ENCODE data around the gene TRIM15. TPM values are rescaled to one million over a fixed set of nuclear protein-coding genes. Genes with fewer than 3 reads are reported as not detected.

The TRIM15 gene
- total RNA-seq, 1 experiment from 2014 or later, result 0.35 TPM

DNA sequence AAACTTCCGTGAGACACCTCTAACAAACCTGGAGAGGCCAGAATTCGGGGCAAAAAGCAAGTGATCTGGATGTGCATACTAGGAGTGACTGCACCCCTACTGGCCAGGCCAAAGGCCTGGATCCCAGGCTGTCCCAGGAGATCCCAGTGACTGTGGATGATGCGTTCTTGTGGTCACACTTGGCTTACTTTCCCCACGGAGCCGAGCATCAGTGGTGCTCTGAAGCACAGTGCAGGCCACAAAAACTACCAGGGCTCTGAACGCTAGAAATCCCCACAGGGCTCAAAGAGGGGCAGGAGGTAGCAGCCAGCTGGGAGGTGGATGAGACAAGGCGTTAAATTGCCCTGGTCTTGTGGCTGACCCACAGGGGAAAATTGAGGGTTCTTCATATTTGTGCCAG is 42.8 kb downstream of the TRIM15 start:
- Mint-ChIP-seq H3K36me3 (no peaks in the 10 kb centered on the region; the same call in 1 of the 2 replicates), H3K27ac (no peak overlapping the region), H3K27me3 (ENCODE audit: low read depth) (peaks cover 3% of the 10 kb centered on the region; the same call in 1 of the 2 replicates), H3K4me3 (no peak overlapping the region), H3K9me3 (no peaks in the 10 kb centered on the region), H3K4me1 (peaks cover 72% of the 10 kb centered on the region)
- ATAC-seq, result no peak
- ChIA-PET POLR2A (no interaction called here), CTCF (interaction anchor here (1.2 to 2.5 kb wide), 3 partner anchors 12 to 75 kb away, joined by 3 to 14 read pairs (median 7); no protein-coding TSS in a partner anchor)
- no peak for TF ChIP-seq SMAD3 (CRISPR knock-in tag; IDR thresholded peaks at IDR 0.05; ENCODE audit: borderline replicate concordance)
- TF ChIP-seq FOXK1 (CRISPR knock-in tag; IDR thresholded peaks at IDR 0.05), result no peak
- no peak for TF ChIP-seq RELA (CRISPR knock-in tag; IDR thresholded peaks at IDR 0.05; ENCODE audit: borderline replicate concordance)
- TF ChIP-seq PRRX2 (CRISPR knock-in tag; IDR thresholded peaks at IDR 0.05), result no peak
- TF ChIP-seq JAZF1 (CRISPR knock-in tag; IDR thresholded peaks at IDR 0.05), result no peak
- TF ChIP-seq, protein P1, sequence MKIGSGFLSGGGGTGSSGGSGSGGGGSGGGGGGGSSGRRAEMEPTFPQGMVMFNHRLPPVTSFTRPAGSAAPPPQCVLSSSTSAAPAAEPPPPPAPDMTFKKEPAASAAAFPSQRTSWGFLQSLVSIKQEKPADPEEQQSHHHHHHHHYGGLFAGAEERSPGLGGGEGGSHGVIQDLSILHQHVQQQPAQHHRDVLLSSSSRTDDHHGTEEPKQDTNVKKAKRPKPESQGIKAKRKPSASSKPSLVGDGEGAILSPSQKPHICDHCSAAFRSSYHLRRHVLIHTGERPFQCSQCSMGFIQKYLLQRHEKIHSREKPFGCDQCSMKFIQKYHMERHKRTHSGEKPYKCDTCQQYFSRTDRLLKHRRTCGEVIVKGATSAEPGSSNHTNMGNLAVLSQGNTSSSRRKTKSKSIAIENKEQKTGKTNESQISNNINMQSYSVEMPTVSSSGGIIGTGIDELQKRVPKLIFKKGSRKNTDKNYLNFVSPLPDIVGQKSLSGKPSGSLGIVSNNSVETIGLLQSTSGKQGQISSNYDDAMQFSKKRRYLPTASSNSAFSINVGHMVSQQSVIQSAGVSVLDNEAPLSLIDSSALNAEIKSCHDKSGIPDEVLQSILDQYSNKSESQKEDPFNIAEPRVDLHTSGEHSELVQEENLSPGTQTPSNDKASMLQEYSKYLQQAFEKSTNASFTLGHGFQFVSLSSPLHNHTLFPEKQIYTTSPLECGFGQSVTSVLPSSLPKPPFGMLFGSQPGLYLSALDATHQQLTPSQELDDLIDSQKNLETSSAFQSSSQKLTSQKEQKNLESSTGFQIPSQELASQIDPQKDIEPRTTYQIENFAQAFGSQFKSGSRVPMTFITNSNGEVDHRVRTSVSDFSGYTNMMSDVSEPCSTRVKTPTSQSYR (CRISPR knock-in tag; IDR thresholded peaks at IDR 0.05), result no peak
- no peak for TF ChIP-seq ATF1 (CRISPR knock-in tag; IDR thresholded peaks at IDR 0.05)
- TF ChIP-seq, protein P2, sequence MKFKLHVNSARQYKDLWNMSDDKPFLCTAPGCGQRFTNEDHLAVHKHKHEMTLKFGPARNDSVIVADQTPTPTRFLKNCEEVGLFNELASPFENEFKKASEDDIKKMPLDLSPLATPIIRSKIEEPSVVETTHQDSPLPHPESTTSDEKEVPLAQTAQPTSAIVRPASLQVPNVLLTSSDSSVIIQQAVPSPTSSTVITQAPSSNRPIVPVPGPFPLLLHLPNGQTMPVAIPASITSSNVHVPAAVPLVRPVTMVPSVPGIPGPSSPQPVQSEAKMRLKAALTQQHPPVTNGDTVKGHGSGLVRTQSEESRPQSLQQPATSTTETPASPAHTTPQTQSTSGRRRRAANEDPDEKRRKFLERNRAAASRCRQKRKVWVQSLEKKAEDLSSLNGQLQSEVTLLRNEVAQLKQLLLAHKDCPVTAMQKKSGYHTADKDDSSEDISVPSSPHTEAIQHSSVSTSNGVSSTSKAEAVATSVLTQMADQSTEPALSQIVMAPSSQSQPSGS (CRISPR knock-in tag; IDR thresholded peaks at IDR 0.05; ENCODE audit: borderline replicate concordance, low read depth), result no peak
- no peak for TF ChIP-seq IRF2 (CRISPR knock-in tag; IDR thresholded peaks at IDR 0.05; ENCODE audit: borderline replicate concordance, low read depth)
- TF ChIP-seq ZNF317 (CRISPR knock-in tag; IDR thresholded peaks at IDR 0.05; ENCODE audit: borderline replicate concordance, low read depth), result no peak
- TF ChIP-seq ZNF121 (CRISPR knock-in tag; IDR thresholded peaks at IDR 0.05), result no peak
- TF ChIP-seq, protein P3, sequence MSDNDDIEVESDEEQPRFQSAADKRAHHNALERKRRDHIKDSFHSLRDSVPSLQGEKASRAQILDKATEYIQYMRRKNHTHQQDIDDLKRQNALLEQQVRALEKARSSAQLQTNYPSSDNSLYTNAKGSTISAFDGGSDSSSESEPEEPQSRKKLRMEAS (CRISPR knock-in tag; IDR thresholded peaks at IDR 0.05), result no peak
- TF ChIP-seq ELF4 (CRISPR knock-in tag; IDR thresholded peaks at IDR 0.05; ENCODE audit: low read depth), result no peak
- no peak for TF ChIP-seq CREB1 (CRISPR knock-in tag; IDR thresholded peaks at IDR 0.05)
- no peak for DNase-seq (ENCODE audit: low spot score)

DNA sequence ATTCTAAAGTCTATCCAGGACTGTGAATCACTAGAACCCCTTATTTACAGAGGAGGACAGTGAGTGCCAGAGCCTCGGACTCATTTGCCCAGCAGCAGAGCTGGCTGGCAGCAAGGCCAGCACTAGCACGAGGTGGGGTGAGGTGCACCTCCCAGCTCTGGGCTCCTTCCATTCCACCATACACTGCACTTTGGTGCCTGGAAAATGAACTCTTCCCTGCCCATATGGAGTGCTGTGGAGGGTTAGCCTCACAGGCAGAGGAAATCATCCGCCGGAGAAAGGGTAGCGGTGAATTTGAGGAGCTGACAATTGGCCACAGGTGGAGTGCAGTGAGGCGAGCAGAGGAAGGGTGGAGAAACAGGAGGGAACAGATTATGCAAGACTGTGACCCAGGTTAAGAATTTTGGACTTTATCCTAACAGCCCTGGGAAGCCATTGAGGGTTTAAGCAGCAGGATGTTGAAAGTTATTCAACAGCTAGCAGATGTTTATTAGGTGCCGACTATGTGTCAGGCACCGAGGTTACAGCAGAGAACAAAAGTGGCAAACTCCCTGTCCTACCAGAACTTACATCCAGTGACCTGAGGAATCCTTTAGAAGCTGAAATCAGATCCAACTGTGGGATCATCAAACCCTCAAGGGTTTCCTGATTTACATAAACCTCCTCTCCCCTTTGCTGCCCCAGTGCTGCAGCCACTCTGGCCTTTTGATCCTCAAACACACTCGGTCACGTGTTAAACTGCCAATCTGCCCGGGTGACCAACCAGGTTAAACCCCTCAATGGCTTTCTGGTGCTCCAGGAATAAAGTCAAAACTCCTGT is 43.7 kb downstream of the TRIM15 start:
- ATAC-seq (peak; percentile 79), DNase-seq (ENCODE audit: low spot score) (no peak)
- ChIA-PET CTCF (interaction anchor here (0.8 to 2.5 kb wide), 3 partner anchors 11 to 105 kb away, joined by 4 to 14 read pairs (median 7); no protein-coding TSS in a partner anchor), POLR2A (no interaction called here)
- Mint-ChIP-seq H3K27me3 (ENCODE audit: low read depth) (peaks cover 3% of the 10 kb centered on the region; the same call in 1 of the 2 replicates), H3K4me3 (peak overlapping the region; percentile 12), H3K4me1 (peaks cover 72% of the 10 kb centered on the region), H3K9me3 (no peaks in the 10 kb centered on the region), H3K27ac (peak overlapping the region; percentile 93; the same call in 1 of the 2 replicates), H3K36me3 (no peaks in the 10 kb centered on the region; the same call in 1 of the 2 replicates)
- TF ChIP-seq, protein P4, sequence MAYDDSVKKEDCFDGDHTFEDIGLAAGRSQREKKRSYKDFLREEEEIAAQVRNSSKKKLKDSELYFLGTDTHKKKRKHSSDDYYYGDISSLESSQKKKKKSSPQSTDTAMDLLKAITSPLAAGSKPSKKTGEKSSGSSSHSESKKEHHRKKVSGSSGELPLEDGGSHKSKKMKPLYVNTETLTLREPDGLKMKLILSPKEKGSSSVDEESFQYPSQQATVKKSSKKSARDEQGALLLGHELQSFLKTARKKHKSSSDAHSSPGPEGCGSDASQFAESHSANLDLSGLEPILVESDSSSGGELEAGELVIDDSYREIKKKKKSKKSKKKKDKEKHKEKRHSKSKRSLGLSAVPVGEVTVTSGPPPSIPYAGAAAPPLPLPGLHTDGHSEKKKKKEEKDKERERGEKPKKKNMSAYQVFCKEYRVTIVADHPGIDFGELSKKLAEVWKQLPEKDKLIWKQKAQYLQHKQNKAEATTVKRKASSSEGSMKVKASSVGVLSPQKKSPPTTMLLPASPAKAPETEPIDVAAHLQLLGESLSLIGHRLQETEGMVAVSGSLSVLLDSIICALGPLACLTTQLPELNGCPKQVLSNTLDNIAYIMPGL (CRISPR knock-in tag; IDR thresholded peaks at IDR 0.05), result no peak
- TF ChIP-seq, protein P5, sequence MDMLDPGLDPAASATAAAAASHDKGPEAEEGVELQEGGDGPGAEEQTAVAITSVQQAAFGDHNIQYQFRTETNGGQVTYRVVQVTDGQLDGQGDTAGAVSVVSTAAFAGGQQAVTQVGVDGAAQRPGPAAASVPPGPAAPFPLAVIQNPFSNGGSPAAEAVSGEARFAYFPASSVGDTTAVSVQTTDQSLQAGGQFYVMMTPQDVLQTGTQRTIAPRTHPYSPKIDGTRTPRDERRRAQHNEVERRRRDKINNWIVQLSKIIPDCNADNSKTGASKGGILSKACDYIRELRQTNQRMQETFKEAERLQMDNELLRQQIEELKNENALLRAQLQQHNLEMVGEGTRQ (CRISPR knock-in tag; IDR thresholded peaks at IDR 0.05), result peak; percentile 79
- TF ChIP-seq, protein P3 (CRISPR knock-in tag; IDR thresholded peaks at IDR 0.05), result peak; percentile 54; the same call in 1 of the 2 replicates
- TF ChIP-seq, protein P6, sequence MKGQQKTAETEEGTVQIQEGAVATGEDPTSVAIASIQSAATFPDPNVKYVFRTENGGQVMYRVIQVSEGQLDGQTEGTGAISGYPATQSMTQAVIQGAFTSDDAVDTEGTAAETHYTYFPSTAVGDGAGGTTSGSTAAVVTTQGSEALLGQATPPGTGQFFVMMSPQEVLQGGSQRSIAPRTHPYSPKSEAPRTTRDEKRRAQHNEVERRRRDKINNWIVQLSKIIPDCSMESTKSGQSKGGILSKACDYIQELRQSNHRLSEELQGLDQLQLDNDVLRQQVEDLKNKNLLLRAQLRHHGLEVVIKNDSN (CRISPR knock-in tag; IDR thresholded peaks at IDR 0.05), result peak; percentile 59
